ENCODE measurements around the gene ACOT8.

DNA sequence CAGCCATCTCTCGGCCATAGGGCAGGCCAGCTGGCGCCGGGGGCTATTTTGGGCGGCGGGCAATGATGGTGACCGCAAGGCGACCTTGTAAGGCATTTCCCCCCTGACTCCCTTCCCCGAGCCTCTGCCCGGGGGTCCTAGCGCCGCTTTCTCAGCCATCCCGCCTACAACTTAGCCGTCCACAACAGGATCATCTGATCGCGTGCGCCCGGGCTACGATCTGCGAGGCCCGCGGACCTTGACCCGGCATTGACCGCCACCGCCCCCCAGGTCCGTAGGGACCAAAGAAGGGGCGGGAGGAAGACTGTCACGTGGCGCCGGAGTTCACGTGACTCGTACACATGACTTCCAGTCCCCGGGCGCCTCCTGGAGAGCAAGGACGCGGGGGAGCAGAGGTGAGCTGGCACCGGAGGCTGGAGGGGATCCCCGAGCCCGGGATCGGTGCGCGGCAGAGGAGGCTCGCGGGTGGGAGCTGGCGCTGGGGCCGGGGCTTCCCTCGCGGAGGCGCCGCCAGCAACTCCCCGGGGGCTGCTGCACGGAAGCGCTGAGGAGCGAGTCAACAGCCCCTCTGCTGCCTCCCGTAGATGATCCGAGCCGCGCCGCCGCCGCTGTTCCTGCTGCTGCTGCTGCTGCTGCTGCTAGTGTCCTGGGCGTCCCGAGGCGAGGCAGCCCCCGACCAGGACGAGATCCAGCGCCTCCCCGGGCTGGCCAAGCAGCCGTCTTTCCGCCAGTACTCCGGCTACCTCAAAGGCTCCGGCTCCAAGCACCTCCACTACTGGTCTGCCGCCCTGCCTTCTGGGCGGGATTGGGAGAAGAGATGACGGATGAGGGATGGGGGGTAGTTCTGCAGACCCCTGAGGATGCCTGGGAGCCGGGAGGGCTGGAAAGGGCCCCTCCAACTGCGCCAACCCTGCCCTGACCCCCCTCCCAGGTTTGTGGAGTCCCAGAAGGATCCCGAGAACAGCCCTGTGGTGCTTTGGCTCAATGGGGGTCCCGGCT, 34.1 kb upstream of the ACOT8 start, which contains the start of the genes CTSA and NEURL2:
- no peak for TF ChIP-seq CTCF (IDR thresholded peaks at IDR 0.05)
- no peak for TF ChIP-seq EZH2 (IDR thresholded peaks at IDR 0.05)

All from neural progenitor cell (in vitro differentiated cells).